Measurements from ENCODE around the gene ANKRD36.
"Not testable (repeated sequence)": the region's sequence is repeated elsewhere in the genome, so short reads cannot be mapped to it uniquely, and the experiment has no call there.

Gene ANKRD36

DNA sequence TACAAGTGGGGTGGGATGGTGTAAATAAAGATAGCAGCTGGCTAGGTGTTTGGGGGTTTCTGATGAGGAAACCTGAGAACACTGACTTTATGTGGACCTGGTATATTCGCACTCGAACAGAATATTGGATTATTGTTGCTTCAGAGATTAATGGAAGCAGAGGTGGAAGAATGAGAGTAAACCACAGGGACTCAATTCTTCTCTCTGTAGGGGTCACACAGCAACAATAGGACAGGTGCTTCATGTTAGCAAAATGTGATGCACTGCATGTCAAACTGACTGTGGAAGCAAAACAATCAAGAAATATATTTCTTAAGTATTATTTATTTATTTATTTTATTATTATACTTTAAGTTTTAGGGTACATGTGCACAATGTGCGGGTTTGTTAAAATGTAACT is 53.6 kb downstream of the ANKRD36 start:
- H3K9ac ChIP-seq (ENCODE audit: low read length); H3K4me3 ChIP-seq (ENCODE audit: low read length); H3K27me3 ChIP-seq (ENCODE audit: control insufficient read depth, insufficient read depth, low read length); H3K4me1 ChIP-seq (ENCODE audit: control insufficient read depth, low read depth, low read length); H3K36me3 ChIP-seq (ENCODE audit: control insufficient read depth, low read depth, low read length); H3K27ac ChIP-seq (ENCODE audit: low read length); H3K9me3 ChIP-seq (ENCODE audit: control insufficient read depth, low read depth, low read length): not testable (repeated sequence)

DNA sequence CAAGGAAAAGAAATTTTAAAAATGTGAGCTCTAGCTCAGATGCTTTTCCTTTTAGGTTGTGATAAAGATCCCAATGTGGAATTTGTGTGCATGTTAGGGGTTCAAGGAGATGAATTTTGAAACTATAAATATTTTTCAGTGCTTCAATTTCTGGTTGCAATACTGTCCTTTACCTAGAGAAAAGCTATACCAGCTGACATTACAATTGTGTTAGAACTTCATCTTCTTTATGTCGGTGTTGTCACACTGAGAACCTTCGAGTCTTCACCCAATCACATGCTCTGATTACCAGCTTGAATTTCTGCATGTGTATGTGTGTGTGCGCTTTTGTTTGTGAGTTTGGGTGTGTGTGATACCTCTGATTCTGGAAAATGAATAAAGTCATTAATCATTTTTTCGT is 55.0 kb downstream of the ANKRD36 start:
- H3K9me3 ChIP-seq (ENCODE audit: control insufficient read depth, low read depth, low read length); H3K4me3 ChIP-seq (ENCODE audit: low read length); H3K27ac ChIP-seq (ENCODE audit: low read length); H3K9ac ChIP-seq (ENCODE audit: low read length); H3K36me3 ChIP-seq (ENCODE audit: control insufficient read depth, low read depth, low read length); H3K4me1 ChIP-seq (ENCODE audit: control insufficient read depth, low read depth, low read length); H3K27me3 ChIP-seq (ENCODE audit: control insufficient read depth, insufficient read depth, low read length): not testable (repeated sequence)

DNA sequence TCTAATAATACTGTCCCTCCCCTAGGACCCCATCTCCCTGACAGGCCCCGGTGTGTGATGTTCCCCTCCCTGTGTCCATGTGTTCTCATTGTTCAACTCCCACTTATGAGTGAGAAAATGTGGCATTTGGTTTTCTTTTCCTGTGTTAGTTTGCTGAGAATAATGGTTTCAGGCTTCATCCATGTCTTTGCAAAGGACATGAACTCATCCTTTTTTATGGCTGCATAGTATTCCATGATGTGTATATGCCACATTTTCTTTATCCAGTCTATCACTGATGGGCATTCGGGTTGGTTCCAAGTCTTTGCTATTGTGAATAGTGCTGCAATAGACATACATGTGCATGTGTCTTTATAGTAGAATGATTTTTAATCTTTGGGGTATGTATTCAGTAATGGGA is 55.6 kb downstream of the ANKRD36 start:
- not testable (repeated sequence) for H3K4me3 ChIP-seq (ENCODE audit: low read length); H3K36me3 ChIP-seq (ENCODE audit: control insufficient read depth, low read depth, low read length); H3K9me3 ChIP-seq (ENCODE audit: control insufficient read depth, low read depth, low read length); H3K9ac ChIP-seq (ENCODE audit: low read length); H3K27me3 ChIP-seq (ENCODE audit: control insufficient read depth, insufficient read depth, low read length); H3K4me1 ChIP-seq (ENCODE audit: control insufficient read depth, low read depth, low read length); H3K27ac ChIP-seq (ENCODE audit: low read length)

GRCh38 chr2:97180391-97180790 is 67.4 kb downstream of the ANKRD36 start:
- not testable (repeated sequence) for H3K36me3 ChIP-seq (ENCODE audit: control insufficient read depth, low read depth, low read length); H3K9ac ChIP-seq (ENCODE audit: low read length); H3K27me3 ChIP-seq (ENCODE audit: control insufficient read depth, insufficient read depth, low read length); H3K9me3 ChIP-seq (ENCODE audit: control insufficient read depth, low read depth, low read length); H3K4me3 ChIP-seq (ENCODE audit: low read length); H3K4me1 ChIP-seq (ENCODE audit: control insufficient read depth, low read depth, low read length); H3K27ac ChIP-seq (ENCODE audit: low read length)

DNA sequence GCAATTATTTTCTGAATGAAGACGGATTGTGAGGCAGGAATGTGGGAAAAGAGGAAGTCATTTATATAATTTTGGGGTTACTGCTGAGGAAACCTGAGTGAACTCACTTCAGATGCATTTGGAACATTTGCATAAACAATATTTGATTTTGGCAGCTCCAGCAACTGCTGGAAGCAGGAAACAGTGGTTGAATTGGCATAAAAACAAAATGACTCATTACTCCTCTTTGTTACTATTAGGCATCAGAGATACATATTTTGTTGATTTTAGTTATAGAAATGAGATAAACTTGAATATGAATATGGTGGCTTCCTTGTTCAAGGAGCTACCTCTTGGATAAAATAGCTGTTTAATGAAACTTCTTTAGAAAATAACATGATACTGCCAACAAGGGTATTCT is 82.4 kb downstream of the ANKRD36 start:
- H3K4me1 ChIP-seq (ENCODE audit: control insufficient read depth, low read depth, low read length); H3K9ac ChIP-seq (ENCODE audit: low read length); H3K4me3 ChIP-seq (ENCODE audit: low read length); H3K27me3 ChIP-seq (ENCODE audit: control insufficient read depth, insufficient read depth, low read length); H3K9me3 ChIP-seq (ENCODE audit: control insufficient read depth, low read depth, low read length); H3K27ac ChIP-seq (ENCODE audit: low read length): not testable (repeated sequence)
- H3K36me3 ChIP-seq (ENCODE audit: control insufficient read depth, low read depth, low read length): peaks cover 32% of the 10 kb centered on the region

GRCh38 chr2:97197251-97197650 is 84.3 kb downstream of the ANKRD36 start:
- peaks cover 23% of the 10 kb centered on the region for H3K36me3 ChIP-seq (ENCODE audit: control insufficient read depth, low read depth, low read length)
- not testable (repeated sequence) for H3K4me1 ChIP-seq (ENCODE audit: control insufficient read depth, low read depth, low read length)

DNA sequence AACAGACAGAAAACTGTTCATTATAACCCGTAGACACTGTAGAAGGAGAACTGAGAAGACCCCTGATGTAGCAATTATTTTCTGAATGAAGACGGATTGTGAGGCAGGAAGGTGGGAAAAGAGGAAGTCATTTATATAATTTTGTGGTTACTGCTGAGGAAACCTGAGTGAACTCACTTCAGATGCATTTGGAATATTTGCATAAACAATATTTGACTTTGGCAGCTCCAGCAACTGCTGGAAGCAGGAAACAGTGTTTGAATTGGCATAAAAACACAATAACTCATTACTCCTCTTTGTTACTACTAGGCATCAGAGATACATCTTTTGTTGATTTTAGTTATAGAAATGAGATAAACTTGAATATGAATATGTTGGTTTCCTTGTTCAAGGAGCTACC is 87.9 kb downstream of the ANKRD36 start:
- not testable (repeated sequence) for H3K4me1 ChIP-seq (ENCODE audit: control insufficient read depth, low read depth, low read length); H3K4me3 ChIP-seq (ENCODE audit: low read length)

More at GRCh38 chr2:97197251-97197650, 84.3 kb downstream of the ANKRD36 start:
- not testable (repeated sequence) for H3K9me3 ChIP-seq (ENCODE audit: control insufficient read depth, low read depth, low read length); H3K9ac ChIP-seq (ENCODE audit: low read length); H3K27ac ChIP-seq (ENCODE audit: low read length); H3K27me3 ChIP-seq (ENCODE audit: control insufficient read depth, insufficient read depth, low read length); H3K4me3 ChIP-seq (ENCODE audit: low read length)

DNA sequence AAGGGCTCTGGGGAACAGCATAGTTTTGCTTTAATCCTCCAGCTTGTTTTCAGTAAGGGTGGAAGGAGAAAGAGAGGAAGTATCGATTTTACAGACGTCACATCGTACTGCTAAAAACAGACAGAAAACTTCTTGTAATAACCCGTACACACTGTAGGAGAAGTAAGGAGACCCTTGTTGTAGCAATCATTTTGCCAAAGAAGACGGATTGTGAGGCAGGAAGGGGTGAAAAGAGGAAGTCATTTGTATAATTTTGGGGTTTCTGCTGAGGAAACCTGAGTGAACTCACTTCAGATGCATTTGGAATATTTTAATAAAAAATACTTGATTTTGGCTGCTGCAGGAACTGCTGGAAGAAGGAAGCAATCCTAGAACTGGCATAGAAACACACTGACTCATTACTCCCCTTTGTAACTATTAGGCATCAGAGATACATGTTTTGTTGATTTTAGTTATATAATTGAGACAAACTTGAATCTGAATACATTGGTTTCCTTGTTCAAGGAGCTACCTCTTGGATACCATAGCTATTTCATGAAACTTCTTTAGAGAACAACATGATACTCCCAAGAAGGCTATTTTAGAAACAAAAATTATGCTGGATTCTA is 89.8 kb downstream of the ANKRD36 start:
- peaks cover 13% of the 10 kb centered on the region for H3K36me3 ChIP-seq (ENCODE audit: control insufficient read depth, low read depth, low read length)
- not testable (repeated sequence) for H3K4me1 ChIP-seq (ENCODE audit: control insufficient read depth, low read depth, low read length)

More for the DNA sequence above, 87.9 kb downstream of the ANKRD36 start:
- H3K9me3 ChIP-seq (ENCODE audit: control insufficient read depth, low read depth, low read length); H3K27ac ChIP-seq (ENCODE audit: low read length); H3K9ac ChIP-seq (ENCODE audit: low read length); H3K27me3 ChIP-seq (ENCODE audit: control insufficient read depth, insufficient read depth, low read length): not testable (repeated sequence)
- peaks cover 20% of the 10 kb centered on the region for H3K36me3 ChIP-seq (ENCODE audit: control insufficient read depth, low read depth, low read length)

GRCh38 chr2:97210325-97210724 is 97.4 kb downstream of the ANKRD36 start:
- H3K27ac ChIP-seq (ENCODE audit: low read length): no peak overlapping the region
- no peaks in the 10 kb centered on the region for H3K9me3 ChIP-seq (ENCODE audit: control insufficient read depth, low read depth, low read length)
- H3K4me1 ChIP-seq (ENCODE audit: control insufficient read depth, low read depth, low read length): no peaks in the 10 kb centered on the region
- H3K27me3 ChIP-seq (ENCODE audit: control insufficient read depth, insufficient read depth, low read length): no peaks in the 10 kb centered on the region
- H3K9ac ChIP-seq (ENCODE audit: low read length): no peak overlapping the region
- H3K4me3 ChIP-seq (ENCODE audit: low read length): no peak overlapping the region
- H3K36me3 ChIP-seq (ENCODE audit: control insufficient read depth, low read depth, low read length): peaks cover 5% of the 10 kb centered on the region

More for the DNA sequence above, 89.8 kb downstream of the ANKRD36 start:
- not testable (repeated sequence) for H3K4me3 ChIP-seq (ENCODE audit: low read length); H3K9me3 ChIP-seq (ENCODE audit: control insufficient read depth, low read depth, low read length); H3K27me3 ChIP-seq (ENCODE audit: control insufficient read depth, insufficient read depth, low read length); H3K27ac ChIP-seq (ENCODE audit: low read length); H3K9ac ChIP-seq (ENCODE audit: low read length)

- H3K4me3 ChIP-seq (ENCODE audit: low read length); H3K9ac ChIP-seq (ENCODE audit: low read length); H3K4me1 ChIP-seq (ENCODE audit: control insufficient read depth, low read depth, low read length); H3K27me3 ChIP-seq (ENCODE audit: control insufficient read depth, insufficient read depth, low read length); H3K27ac ChIP-seq (ENCODE audit: low read length); H3K36me3 ChIP-seq (ENCODE audit: control insufficient read depth, low read depth, low read length); H3K9me3 ChIP-seq (ENCODE audit: control insufficient read depth, low read depth, low read length): not testable (repeated sequence)
Measured at GRCh38 chr2:97215025-97215424, 102.1 kb downstream of the ANKRD36 start.

GRCh38 chr2:97230848-97231585 is 118.1 kb downstream of the ANKRD36 start:
- H3K4me3 ChIP-seq (ENCODE audit: low read length); H3K36me3 ChIP-seq (ENCODE audit: control insufficient read depth, low read depth, low read length); H3K9me3 ChIP-seq (ENCODE audit: control insufficient read depth, low read depth, low read length); H3K27me3 ChIP-seq (ENCODE audit: control insufficient read depth, insufficient read depth, low read length); H3K4me1 ChIP-seq (ENCODE audit: control insufficient read depth, low read depth, low read length); H3K9ac ChIP-seq (ENCODE audit: low read length); H3K27ac ChIP-seq (ENCODE audit: low read length): not testable (repeated sequence)

DNA sequence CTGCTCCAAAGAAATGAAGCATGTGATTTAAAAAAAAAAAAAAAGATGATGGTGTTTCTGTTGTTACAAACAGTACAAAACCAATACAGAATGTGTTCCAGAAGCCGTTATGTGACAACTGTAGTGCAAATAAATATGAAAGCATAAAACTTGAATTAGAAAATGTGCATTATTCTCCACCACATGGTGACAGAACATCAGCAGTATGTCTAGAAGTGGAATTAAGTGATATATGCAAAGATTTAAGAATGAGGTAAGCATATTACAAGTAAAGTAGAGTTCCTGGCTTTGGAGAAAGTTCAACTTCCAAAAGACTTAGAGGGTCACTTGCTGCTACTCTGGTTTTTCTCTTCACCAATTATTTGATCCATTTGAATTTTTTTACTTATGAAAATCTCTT is 120.0 kb downstream of the ANKRD36 start:
- H3K4me3 ChIP-seq (ENCODE audit: low read length); H3K4me1 ChIP-seq (ENCODE audit: control insufficient read depth, low read depth, low read length); H3K27ac ChIP-seq (ENCODE audit: low read length); H3K27me3 ChIP-seq (ENCODE audit: control insufficient read depth, insufficient read depth, low read length); H3K9ac ChIP-seq (ENCODE audit: low read length); H3K36me3 ChIP-seq (ENCODE audit: control insufficient read depth, low read depth, low read length); H3K9me3 ChIP-seq (ENCODE audit: control insufficient read depth, low read depth, low read length): not testable (repeated sequence)
